HG02943 (cell line): ENCODE measurements around the gene PRELID1.

ENCODE experiments used
- ATAC-seq: cut with Tn5 transposase; IDR thresholded peaks from one replicate; pipeline ENCODE4 v1.9.1; 2021; ENCODE audit warnings: mild to moderate bottlenecking, low read depth, moderate library complexity; ENCODE audit not compliant: unreplicated experiment

Gene PRELID1

GRCh38 chr5:177355162-177355867 lies 51.7 kb downstream of the PRELID1 start:
- ATAC-seq, result no peak

- no peak for ATAC-seq
Measured at GRCh38 chr5:177355868-177356168, 52.2 kb downstream of the PRELID1 start.
